H1 (cell line): ENCODE results near the gene CHRNG. TPM values are rescaled to one million over a fixed set of nuclear protein-coding genes. Genes with fewer than 3 reads are reported as not detected.

Source experiments
- CTCF ChIA-PET: fragments of 300-600 bp; sonication (Branson Sonifier 250); formaldehyde crosslinking; loops from one replicate; lab custom pipeline; 2021; ENCODE audit not compliant: partially characterized antibody; lab: Charles Lee
- POLR2A ChIA-PET: fragments of 300-600 bp; sonication (Branson Sonifier 250); formaldehyde crosslinking; loops from one replicate; lab custom pipeline; 2021; ENCODE audit warnings: inconsistent platforms; ENCODE audit not compliant: partially characterized antibody; lab: Charles Lee
- DNase-seq, 2 experiments: peaks; one replicate each; pipeline versions ENCODE4 v3.0.0 to v3.0.0-alpha.2; 2010 to 2022; ENCODE audit warnings: low spot score in 2 of 2, low read depth in 1 of 2, mixed read lengths in 1 of 2
- FAIRE-seq: peaks from 2 replicates; lab custom pipeline; 2011; peaks lifted over from hg19 to GRCh38; lab: Jason Lieb, UNC
- H2AFZ ChIP-seq: 2 replicates; pipeline ENCODE4 v1.8.1; 2012; ENCODE audit warnings: low read length, inconsistent platforms
- H2AK5ac ChIP-seq: 2 replicates; pipeline ENCODE4 v1.6.1; 2013; ENCODE audit warnings: low read depth, low read length
- H2BK120ac ChIP-seq: replicated peaks from 2 replicates; pipeline ENCODE3; 2013; ENCODE audit warnings: low read depth, low read length, inconsistent platforms
- H2BK12ac ChIP-seq: 2 replicates; pipeline ENCODE4 v1.6.1; 2013; ENCODE audit warnings: low read depth, low read length
- H2BK15ac ChIP-seq: 2 replicates; pipeline ENCODE4 v1.6.1; 2013; ENCODE audit warnings: low read length
- H2BK20ac ChIP-seq: 2 replicates; pipeline ENCODE4 v1.6.1; 2013; ENCODE audit warnings: low read length
- H2BK5ac ChIP-seq: 2 replicates; pipeline ENCODE4 v1.6.1; 2013; ENCODE audit warnings: low read depth, low read length
- H3K14ac ChIP-seq: 2 replicates; pipeline ENCODE4 v1.6.1; 2013; ENCODE audit warnings: inconsistent platforms; ENCODE audit not compliant: insufficient read length
- H3K18ac ChIP-seq: 2 replicates; pipeline ENCODE4 v1.6.1; 2013; ENCODE audit warnings: low read length; ENCODE audit errors: extremely low read depth
- H3K23ac ChIP-seq: 2 replicates; pipeline ENCODE4 v1.6.1; 2013; ENCODE audit warnings: inconsistent platforms; ENCODE audit not compliant: insufficient read length
- H3K23me2 ChIP-seq: 2 replicates; pipeline ENCODE4 v1.6.1; 2013; ENCODE audit warnings: low read depth, low read length
- H3K27ac ChIP-seq: 2 replicates; pipeline ENCODE4 v1.6.1; 2011; ENCODE audit warnings: low read depth, low read length, inconsistent platforms
- H3K27me3 ChIP-seq, 4 experiments: replicated peaks in 1 of 4; 1 replicate in 1 of 4; 2 replicates in 3 of 4; pipeline versions ENCODE4 v1.6.1 to v1.8.1; 2011 to 2013; ENCODE audit warnings: low read length in 3 of 4, mild to moderate bottlenecking in 3 of 4, inconsistent platforms in 2 of 4, mixed read lengths in 2 of 4, moderate library complexity in 1 of 4; ENCODE audit not compliant: control insufficient read depth in 3 of 4, insufficient read depth in 3 of 4; ENCODE audit errors: extremely low read depth in 1 of 4
- H3K36me3 ChIP-seq, 4 experiments: 2 replicates each; pipeline versions ENCODE4 v1.6.1 to v1.8.1; 2011 to 2013; ENCODE audit warnings: mild to moderate bottlenecking in 4 of 4, low read length in 3 of 4, moderate library complexity in 2 of 4, control low read depth in 1 of 4, inconsistent platforms in 1 of 4; ENCODE audit not compliant: insufficient read depth in 4 of 4, control insufficient read depth in 2 of 4
- H3K4ac ChIP-seq: replicated peaks from 2 replicates; pipeline ENCODE3; 2013; ENCODE audit warnings: low read length, low read depth, mixed read lengths, inconsistent platforms; ENCODE audit not compliant: insufficient read length
- H3K4me1 ChIP-seq, 4 experiments: replicated peaks in 1 of 4; 1 replicate in 1 of 4; 2 replicates in 3 of 4; pipeline versions ENCODE4 v1.6.1 to v1.8.1; 2011 to 2013; ENCODE audit warnings: low read length in 3 of 4, inconsistent platforms in 2 of 4, mixed read lengths in 1 of 4; ENCODE audit not compliant: insufficient read depth in 4 of 4, control insufficient read depth in 3 of 4
- H3K4me2 ChIP-seq, 2 experiments: 2 replicates each; pipeline versions ENCODE4 v1.6.1 to v1.8.1; 2011 to 2013; ENCODE audit warnings: low read depth in 2 of 2, low read length in 2 of 2, control low read depth in 1 of 2, inconsistent platforms in 1 of 2, mild to moderate bottlenecking in 1 of 2; ENCODE audit not compliant: insufficient read depth in 1 of 2
- H3K4me3 ChIP-seq, 4 experiments: fragments of 200-600, 300-600 bp in 1 of 4; sonication (generic), shearing (Covaris generic), sonication (Bioruptor Twin) in 1 of 4; 2 replicates each; pipeline versions ENCODE4 v1.5.1 to v1.8.1; 2011 to 2016; ENCODE audit warnings: low read length in 4 of 4, low read depth in 3 of 4, control low read depth in 2 of 4, inconsistent platforms in 2 of 4, mild to moderate bottlenecking in 2 of 4, mixed read lengths in 1 of 4, moderate library complexity in 1 of 4; ENCODE audit not compliant: insufficient read depth in 2 of 4; ENCODE audit errors: extremely low read depth in 1 of 4
- H3K56ac ChIP-seq: replicated peaks from 2 replicates; pipeline ENCODE3; 2013; ENCODE audit warnings: low read depth, mild to moderate bottlenecking, mixed read lengths, low read length, inconsistent platforms; ENCODE audit not compliant: insufficient read length
- H3K79me1 ChIP-seq: 2 replicates; pipeline ENCODE4 v1.6.1; 2013; ENCODE audit warnings: low read depth, low read length, control low read depth
- H3K79me2 ChIP-seq, 2 experiments: 2 replicates each; pipeline versions ENCODE4 v1.6.1 to v1.8.1; 2012 to 2013; ENCODE audit warnings: low read length in 2 of 2, mild to moderate bottlenecking in 2 of 2, inconsistent platforms in 1 of 2; ENCODE audit not compliant: insufficient read depth in 2 of 2, control insufficient read depth in 1 of 2
- H3K9ac ChIP-seq, 4 experiments: replicated peaks in 1 of 4; 1 replicate in 1 of 4; 2 replicates in 3 of 4; pipeline versions ENCODE4 v1.6.1 to v1.8.1; 2011 to 2013; ENCODE audit warnings: low read depth in 3 of 4, low read length in 3 of 4, control low read depth in 2 of 4, mild to moderate bottlenecking in 2 of 4, moderate library complexity in 2 of 4, inconsistent platforms in 1 of 4; ENCODE audit errors: extremely low read depth in 1 of 4
- H3K9me3 ChIP-seq, 2 experiments: 2 replicates each; pipeline versions ENCODE4 v1.6.1 to v1.8.1; 2012 to 2013; ENCODE audit warnings: mild to moderate bottlenecking in 2 of 2, moderate library complexity in 2 of 2, control low read depth in 1 of 2, inconsistent platforms in 1 of 2, low read depth in 1 of 2, low read length in 1 of 2, mixed read lengths in 1 of 2; ENCODE audit not compliant: insufficient read depth in 2 of 2
- H4K20me1 ChIP-seq, 2 experiments: replicated peaks in 1 of 2; 2 replicates each; pipeline versions ENCODE3 to v1.8.1; 2011 to 2013; ENCODE audit warnings: inconsistent platforms in 2 of 2, low read length in 2 of 2, mild to moderate bottlenecking in 1 of 2; ENCODE audit not compliant: insufficient read depth in 2 of 2, control insufficient read depth in 1 of 2
- H4K5ac ChIP-seq: 2 replicates; pipeline ENCODE4 v1.6.1; 2013; ENCODE audit warnings: low read length, low read depth, mixed read lengths, inconsistent platforms; ENCODE audit not compliant: insufficient read length
- H4K8ac ChIP-seq: 2 replicates; pipeline ENCODE4 v1.8.0; 2013; ENCODE audit warnings: mild to moderate bottlenecking, moderate library complexity, low read length, inconsistent platforms; ENCODE audit not compliant: insufficient read depth; ENCODE audit errors: extremely low read depth
- H4K91ac ChIP-seq: replicated peaks from 2 replicates; pipeline ENCODE3; 2013; ENCODE audit warnings: low read length, mixed read lengths, inconsistent platforms; ENCODE audit not compliant: insufficient read length
- KDM1A ChIP-seq: fragments of 200-600, 300-600 bp; sonication (generic); IDR thresholded peaks from 2 replicates; pipeline ENCODE4 v1.7.1; 2016; ENCODE audit warnings: mild to moderate bottlenecking, low read length, borderline replicate concordance
- TEAD4 ChIP-seq: IDR thresholded peaks from 2 replicates; pipeline ENCODE4 v1.6.1; 2012; ENCODE audit warnings: low read depth, low read length, inconsistent platforms, mixed read lengths
- WGBS, 2 experiments: shearing (Covaris generic) in 1 of 2; methylation state at CpG; one replicate each; pipeline versions ENCODE4 v1.1.6 to v1.1.7; 2013 to 2015; ENCODE audit warnings: low lambda C conversion rate in 2 of 2, mixed read lengths in 2 of 2, inconsistent platforms in 1 of 2, low coverage in 1 of 2, missing lambda C conversion rate in 1 of 2; ENCODE audit not compliant: insufficient replicate concordance in 2 of 2, insufficient coverage in 1 of 2, insufficient read length in 1 of 2; ENCODE audit errors: extremely low coverage in 1 of 2, missing lambda C conversion rate in 1 of 2; 5-methylcytosine and 5-hydroxymethylcytosine counted together
- polyA plus RNA-seq, 7 experiments: library from polyadenylated mRNA; depleted of rRNA in 3 of 7; stranded (reverse) in 5 of 7; unstranded in 2 of 7; fragments of >200 nt in 5 of 7; fragments of 200-250 nt in 2 of 7; gene quantifications; 1 replicate in 5 of 7; 2 replicates in 1 of 7; 4 replicates in 1 of 7; pipeline versions ENCODE4 v1.2.1 to v1.2.3, GENCODE V29; 2011 to 2013; ENCODE audit warnings: missing spikeins in 2 of 7, mixed read lengths in 2 of 7
- total RNA-seq: library from RNA; stranded (reverse); fragmentation: NEBNext Ultra II Directional; extraction: Animal tissue kit (Norgen Biotek cat#: 25700); gene quantifications from 2 replicates; pipeline ENCODE4 v1.2.1, GENCODE V29; 2021

CHRNG gene
- total and polyA plus RNA-seq, 2 of the 8 experiments (the other 6 are each of a cell fraction or from before 2014, with no cell fraction given) = 0.05 TPM; not detected in 1

DNA sequence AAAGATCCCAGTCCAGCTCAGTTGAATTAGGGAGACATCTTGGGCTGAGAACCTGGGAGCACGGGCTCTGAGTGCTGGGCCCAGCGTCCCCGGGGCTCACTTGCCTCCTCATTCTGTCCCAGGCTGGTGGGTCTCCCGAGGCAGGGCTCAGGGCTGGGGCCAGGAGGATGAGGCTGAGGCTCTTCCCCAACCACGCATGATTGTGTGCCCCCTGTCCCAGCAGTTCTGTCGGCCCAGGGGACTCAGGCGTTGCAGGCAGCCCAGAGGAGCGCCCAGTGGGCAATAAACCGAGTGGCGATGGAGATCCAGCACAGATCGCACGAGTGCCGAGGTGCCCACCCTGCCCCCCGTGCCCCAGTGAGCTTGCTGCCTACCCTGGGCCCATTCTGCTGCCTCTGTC is 18.4 kb upstream of the CHRNG start:
- Histone ChIP-seq H2BK15ac (0 out of 2 replicates have a peak overlapping the region, but pooled peaks have one; percentile 31), H3K23me2 (peaks cover 10% of the 10 kb centered on the region; the same call in 1 of the 2 replicates), H4K20me1 (peaks cover 3 to 4% of the 10 kb centered on the region in 2 experiments), H3K23ac (no peak overlapping the region), H3K27me3 (peaks cover 19 to 43% (median 37%) of the 10 kb centered on the region in 4 experiments), H3K79me2 (no peaks in the 10 kb centered on the region), H3K9me3 (no peaks in the 10 kb centered on the region), H3K36me3 (no peaks in the 10 kb centered on the region), H3K4me3 (no peak overlapping the region), H2BK20ac (no peak overlapping the region), H3K18ac (no peak overlapping the region), H2AK5ac (no peak overlapping the region; the same call in 1 of the 2 replicates), H3K4me1 (peaks cover 0 to 22% (median 8%) of the 10 kb centered on the region in 4 experiments; a peak in 6 of 7 replicates), H3K14ac (no peak overlapping the region), H4K91ac (no peak overlapping the region), H3K79me1 (no peaks in the 10 kb centered on the region), H3K4me2 (no peak overlapping the region), H3K27ac (no peak overlapping the region), H2AFZ (no peak overlapping the region), H3K56ac (no peak overlapping the region), H3K4ac (no peak overlapping the region), H2BK120ac (no peak overlapping the region), H2BK12ac (peak overlapping the region; percentile 87; the same call in 1 of the 2 replicates), H4K8ac (no peak overlapping the region), H2BK5ac (no peak overlapping the region), H3K9ac (no peak overlapping the region), H4K5ac (no peak overlapping the region)
- ChIA-PET POLR2A (interaction anchor here (0.5 to 1.7 kb wide), 5 partner anchors 13 to 130 kb away, joined by 3 to 5 read pairs (median 4); partner anchors contain the start of genes EIF4E2 and TIGD1), CTCF (interaction anchor here (0.6 to 10.6 kb wide), 42 partner anchors 10 to 928 kb away, joined by 3 to 176 read pairs (median 5); partner anchors contain the start of genes ALPI and CHRNG)
- DNase-seq (no peak), FAIRE-seq (no peak)
- TF ChIP-seq TEAD4 (no peak), KDM1A (no peak)
- WGBS, 2 experiments = 95% methylated on average over 14 of the region's 14 CpGs; no CpG with 5 or more reads in 1 of the 2 experiments
